ENCODE measurements around the gene DIPK1C. TPM values are rescaled to one million over a fixed set of nuclear protein-coding genes. Genes with fewer than 3 reads are reported as not detected.

The DIPK1C gene
- total and polyA plus RNA-seq, 10 of the 15 experiments (the other 5 are each of a cell fraction or from before 2014, with no cell fraction given): not detected

- TF ChIP-seq, protein P1, sequence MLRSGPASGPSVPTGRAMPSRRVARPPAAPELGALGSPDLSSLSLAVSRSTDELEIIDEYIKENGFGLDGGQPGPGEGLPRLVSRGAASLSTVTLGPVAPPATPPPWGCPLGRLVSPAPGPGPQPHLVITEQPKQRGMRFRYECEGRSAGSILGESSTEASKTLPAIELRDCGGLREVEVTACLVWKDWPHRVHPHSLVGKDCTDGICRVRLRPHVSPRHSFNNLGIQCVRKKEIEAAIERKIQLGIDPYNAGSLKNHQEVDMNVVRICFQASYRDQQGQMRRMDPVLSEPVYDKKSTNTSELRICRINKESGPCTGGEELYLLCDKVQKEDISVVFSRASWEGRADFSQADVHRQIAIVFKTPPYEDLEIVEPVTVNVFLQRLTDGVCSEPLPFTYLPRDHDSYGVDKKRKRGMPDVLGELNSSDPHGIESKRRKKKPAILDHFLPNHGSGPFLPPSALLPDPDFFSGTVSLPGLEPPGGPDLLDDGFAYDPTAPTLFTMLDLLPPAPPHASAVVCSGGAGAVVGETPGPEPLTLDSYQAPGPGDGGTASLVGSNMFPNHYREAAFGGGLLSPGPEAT (IDR thresholded peaks at IDR 0.05; ENCODE audit: low read depth): no peak
- TF ChIP-seq NFYA (IDR thresholded peaks at IDR 0.05; ENCODE audit: borderline replicate concordance, low read depth, low read length) (no peak), CREB1 (IDR thresholded peaks at IDR 0.05; ENCODE audit: low read depth) (no peak), MTA2 (IDR thresholded peaks at IDR 0.05; ENCODE audit: low read depth) (no peak), SREBF2 (IDR thresholded peaks at IDR 0.05; ENCODE audit: low read length) (no peak), WRNIP1 (IDR thresholded peaks at IDR 0.05; ENCODE audit: borderline replicate concordance, low read depth, low read length) (no peak)
Observed at GRCh38 chr18:74400813-74401212, 56.3 kb downstream of the DIPK1C start (continued).

- Histone ChIP-seq H3K27ac (ENCODE audit: control insufficient read depth, insufficient read depth) (no peak overlapping the region), H3K9me3 (replicated peaks; ENCODE audit: control insufficient read depth, insufficient read depth, low read length) (no peaks in the 10 kb centered on the region; the same call in 2 of the 3 replicates), H3K4me2 (ENCODE audit: control insufficient read depth, insufficient read depth) (no peak overlapping the region), H3K9ac (ENCODE audit: control insufficient read depth, insufficient read depth, low read length) (no peak overlapping the region), H3K4me1 (ENCODE audit: control insufficient read depth, insufficient read depth, low read length) (no peaks in the 10 kb centered on the region), H4K20me1 (ENCODE audit: control insufficient read depth, insufficient read depth) (no peaks in the 10 kb centered on the region), H3K4me3 (no peak overlapping the region), H2AFZ (ENCODE audit: control insufficient read depth, low read depth, low read length) (no peak overlapping the region), H3K79me2 (ENCODE audit: control insufficient read depth, insufficient read depth, low read length) (no peaks in the 10 kb centered on the region), H3K36me3 (ENCODE audit: control insufficient read depth in 2 of 2, insufficient read depth in 2 of 2, low read length in 1 of 2) (no peaks in the 10 kb centered on the region), H3K27me3 (replicated peaks in 1 of 2; ENCODE audit: control insufficient read depth in 2 of 2, insufficient read depth in 2 of 2, low read length in 1 of 2) (peaks cover 5 to 6% of the 10 kb centered on the region in 2 experiments)
- intact Hi-C loops (cut with micrococcal nuclease; ENCODE audit: unreplicated experiment) (no loop called here), in situ Hi-C loops (cut with MboI) (no loop called here)
- no TSS peak for BruUV-seq (replicated peaks)
- 5% methylated on average over 14 of the region's 14 CpGs for WGBS (ENCODE audit: insufficient coverage, insufficient replicate concordance, low lambda C conversion rate, missing lambda C conversion rate)
- ChIA-PET RAD21 (ENCODE audit: unreplicated experiment) (interaction anchor here (1.5 kb wide), 1 partner anchor 94 kb away, joined by 3 read pairs; no protein-coding TSS in a partner anchor), CTCF (interaction anchor here (0.6 kb wide), 1 partner anchor 93 kb away, joined by 3 read pairs; no protein-coding TSS in a partner anchor), SMC1A (ENCODE audit: uncharacterized antibody, unreplicated experiment) (interaction anchor here (0.6 kb wide), 1 partner anchor 1395 kb away, joined by 3 read pairs; no protein-coding TSS in a partner anchor), POLR2A (no interaction called here)
- ATAC-seq: no peak
- DNase-seq (ENCODE audit: low read depth, low spot score): no peak
- no peak for FAIRE-seq
- TF ChIP-seq SIX5 (IDR thresholded peaks at IDR 0.05; ENCODE audit: low read depth, low read length, severe bottlenecking) (no peak), ZNF207 (IDR thresholded peaks at IDR 0.05; ENCODE audit: borderline replicate concordance) (no peak), CEBPZ (IDR thresholded peaks at IDR 0.05; ENCODE audit: low read depth, low read length) (no peak), KDM1A (IDR thresholded peaks at IDR 0.05; ENCODE audit: borderline replicate concordance) (no peak), YY1 (IDR thresholded peaks at IDR 0.05; ENCODE audit: low read depth, low read length) (no peak), SUPT20H (IDR thresholded peaks at IDR 0.05; ENCODE audit: borderline replicate concordance, control insufficient read depth, low read depth, low read length) (no peak), ZZZ3 (IDR thresholded peaks at IDR 0.05; ENCODE audit: control insufficient read depth, insufficient read length, low read depth) (no peak), SMARCA5 (IDR thresholded peaks at IDR 0.05) (no peak), ATF7 (IDR thresholded peaks at IDR 0.05; ENCODE audit: low read depth) (no peak), ASH2L (IDR thresholded peaks at IDR 0.05; ENCODE audit: borderline replicate concordance, low read depth) (no peak)
- TF ChIP-seq, protein P2, sequence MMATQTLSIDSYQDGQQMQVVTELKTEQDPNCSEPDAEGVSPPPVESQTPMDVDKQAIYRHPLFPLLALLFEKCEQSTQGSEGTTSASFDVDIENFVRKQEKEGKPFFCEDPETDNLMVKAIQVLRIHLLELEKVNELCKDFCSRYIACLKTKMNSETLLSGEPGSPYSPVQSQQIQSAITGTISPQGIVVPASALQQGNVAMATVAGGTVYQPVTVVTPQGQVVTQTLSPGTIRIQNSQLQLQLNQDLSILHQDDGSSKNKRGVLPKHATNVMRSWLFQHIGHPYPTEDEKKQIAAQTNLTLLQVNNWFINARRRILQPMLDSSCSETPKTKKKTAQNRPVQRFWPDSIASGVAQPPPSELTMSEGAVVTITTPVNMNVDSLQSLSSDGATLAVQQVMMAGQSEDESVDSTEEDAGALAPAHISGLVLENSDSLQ (IDR thresholded peaks at IDR 0.05): no peak
Observed at GRCh38 chr18:74399091-74399887, 57.8 kb downstream of the DIPK1C start.
